ENCODE data around the gene DNAJC5. TPM values are rescaled to one million over a fixed set of nuclear protein-coding genes. Genes with fewer than 3 reads are reported as not detected.
"Not testable (repeated sequence)": the region's sequence is repeated elsewhere in the genome, so short reads cannot be mapped to it uniquely, and the experiment has no call there.

Gene DNAJC5
- total RNA-seq, 1 experiment from 2014 or later = 45.0 TPM

GRCh38 chr20:63970714-63971431, 75.9 kb downstream of the DNAJC5 start:
- intact Hi-C loops (cut with micrococcal nuclease) = loop anchor here (5.0 kb wide), 2 partner anchors 184 to 264 kb away; partner anchors contain the start of genes ARFRP1 and ZGPAT
- DNase-seq (ENCODE audit: unreplicated experiment) = no peak
- Mint-ChIP-seq H3K4me3 (ENCODE audit: unreplicated experiment) (peak overlapping the region; percentile 75), H3K36me3 (ENCODE audit: insufficient read depth, unreplicated experiment) (peaks cover 9% of the 10 kb centered on the region), H3K27ac (ENCODE audit: low read depth, unreplicated experiment) (no peak overlapping the region), H3K9me3 (ENCODE audit: unreplicated experiment) (no peaks in the 10 kb centered on the region), H3K4me1 (ENCODE audit: insufficient read depth, unreplicated experiment) (peaks cover 30% of the 10 kb centered on the region), H3K27me3 (ENCODE audit: insufficient read depth, unreplicated experiment) (no peaks in the 10 kb centered on the region)
- no TSS peak for BruUV-seq (replicated peaks)
- CTCF ChIA-PET = interaction anchor here (0.6 to 1.3 kb wide), 4 partner anchors 8 to 120 kb away, joined by 3 to 6 read pairs (median 4); partner anchors contain the start of genes PRPF6 and SAMD10
- no peak for TF ChIP-seq CTCF (IDR thresholded peaks at IDR 0.05; ENCODE audit: unreplicated experiment)
- POLR2A ChIA-PET = interaction anchor here (0.9 kb wide), 2 partner anchors 10 to 14 kb away, joined by 4 to 6 read pairs; partner anchors contain the start of gene UCKL1

GRCh38 chr20:63971960-63972311, 77.0 kb downstream of the DNAJC5 start:
- intact Hi-C loops (cut with micrococcal nuclease) = loop anchor here (5.0 kb wide), 2 partner anchors 185 to 265 kb away; partner anchors contain the start of genes ARFRP1 and ZGPAT
- not testable (repeated sequence) for H3K36me3 Mint-ChIP-seq (ENCODE audit: insufficient read depth, unreplicated experiment); H3K4me3 Mint-ChIP-seq (ENCODE audit: unreplicated experiment); H3K27me3 Mint-ChIP-seq (ENCODE audit: insufficient read depth, unreplicated experiment); DNase-seq (ENCODE audit: unreplicated experiment); BruUV-seq (replicated peaks); H3K27ac Mint-ChIP-seq (ENCODE audit: low read depth, unreplicated experiment); H3K9me3 Mint-ChIP-seq (ENCODE audit: unreplicated experiment)
- ChIA-PET POLR2A (interaction anchor here (0.9 kb wide), 1 partner anchor 8 kb away, joined by 4 read pairs; no protein-coding TSS in a partner anchor), CTCF (interaction anchor here (0.5 to 2.4 kb wide), 5 partner anchors 9 to 316 kb away, joined by 3 to 12 read pairs (median 3); partner anchors contain the start of gene PRPF6)
- peaks cover 30% of the 10 kb centered on the region for H3K4me1 Mint-ChIP-seq (ENCODE audit: insufficient read depth, unreplicated experiment)

- no peak overlapping the region for H3K4me3 Mint-ChIP-seq (ENCODE audit: unreplicated experiment)
- H3K9me3 Mint-ChIP-seq (ENCODE audit: unreplicated experiment) = no peaks in the 10 kb centered on the region
- intact Hi-C loops (cut with micrococcal nuclease) = loop anchor here (5.0 kb wide), 2 partner anchors 185 to 265 kb away; partner anchors contain the start of genes ARFRP1 and ZGPAT
- BruUV-seq (replicated peaks) = no TSS peak
- H3K4me1 Mint-ChIP-seq (ENCODE audit: insufficient read depth, unreplicated experiment) = peaks cover 32% of the 10 kb centered on the region
- POLR2A ChIA-PET = no interaction called here
- peak overlapping the region; percentile 18 for H3K27ac Mint-ChIP-seq (ENCODE audit: low read depth, unreplicated experiment)
- no peaks in the 10 kb centered on the region for H3K27me3 Mint-ChIP-seq (ENCODE audit: insufficient read depth, unreplicated experiment)
- CTCF ChIA-PET = interaction anchor here (0.5 to 2.9 kb wide), 8 partner anchors 8 to 476 kb away, joined by 3 to 24 read pairs (median 5); partner anchors contain the start of genes PRPF6, PTK6 and UCKL1
- DNase-seq (ENCODE audit: unreplicated experiment) = no peak
- no peak for TF ChIP-seq CTCF (IDR thresholded peaks at IDR 0.05; ENCODE audit: unreplicated experiment)
- no peaks in the 10 kb centered on the region for H3K36me3 Mint-ChIP-seq (ENCODE audit: insufficient read depth, unreplicated experiment)
These were observed 77.6 kb downstream of the DNAJC5 start for GRCh38 chr20:63972312-63973159.

GRCh38 chr20:63973160-63973479, 78.2 kb downstream of the DNAJC5 start:
- no peaks in the 10 kb centered on the region for H3K27me3 Mint-ChIP-seq (ENCODE audit: insufficient read depth, unreplicated experiment)
- no TSS peak for BruUV-seq (replicated peaks)
- DNase-seq (ENCODE audit: unreplicated experiment) = no peak
- ChIA-PET POLR2A (interaction anchor here (1.0 to 1.4 kb wide), 7 partner anchors 10 to 435 kb away, joined by 3 to 6 read pairs (median 5); partner anchors contain the start of genes TPD52L2 and UCKL1), CTCF (interaction anchor here (0.7 to 2.9 kb wide), 17 partner anchors 9 to 1329 kb away, joined by 3 to 24 read pairs (median 4); partner anchors contain the start of genes ARFRP1, PTK6, UCKL1 and ZGPAT)
- peak overlapping the region; percentile 61 for H3K4me3 Mint-ChIP-seq (ENCODE audit: unreplicated experiment)
- no peaks in the 10 kb centered on the region for H3K9me3 Mint-ChIP-seq (ENCODE audit: unreplicated experiment)
- peaks cover 35% of the 10 kb centered on the region for H3K4me1 Mint-ChIP-seq (ENCODE audit: insufficient read depth, unreplicated experiment)
- H3K36me3 Mint-ChIP-seq (ENCODE audit: insufficient read depth, unreplicated experiment) = no peaks in the 10 kb centered on the region
- intact Hi-C loops (cut with micrococcal nuclease) = loop anchor here (5.0 kb wide), 2 partner anchors 186 to 266 kb away; partner anchors contain the start of genes ARFRP1 and ZGPAT
- TF ChIP-seq CTCF (IDR thresholded peaks at IDR 0.05; ENCODE audit: unreplicated experiment) = no peak
- peak overlapping the region; percentile 18 for H3K27ac Mint-ChIP-seq (ENCODE audit: low read depth, unreplicated experiment)

All from MCF 10A (cell line).